HepG2 (cell line): ENCODE results near the gene MPC1. TPM values are rescaled to one million over a fixed set of nuclear protein-coding genes. Genes with fewer than 3 reads are reported as not detected.

Experiments
- ARID5B ChIP-seq: IDR thresholded peaks from 2 replicates; pipeline ENCODE4 v1.4.0; 2020; ENCODE audit warnings: mild to moderate bottlenecking, missing genetic modification reagents
- EHMT2 ChIP-seq: fragments of 200-600 bp; sonication (generic); IDR thresholded peaks from 2 replicates; pipeline ENCODE4 v1.7.0; 2017; ENCODE audit warnings: antibody characterized with exemption, low read depth, low read length, borderline replicate concordance
- MAF1 ChIP-seq: sonication (generic); formaldehyde crosslinking; IDR thresholded peaks from 2 replicates; pipeline ENCODE4 v1.5.0; 2020; ENCODE audit warnings: missing genetic modification reagents, borderline replicate concordance
- MAZ ChIP-seq, 2 experiments: sonication (generic) in 1 of 2; formaldehyde crosslinking in 1 of 2; IDR thresholded peaks; 2 replicates each; pipeline versions ENCODE4 v1.5.0 to v1.6.1; 2012 to 2020; ENCODE audit warnings: low read depth in 2 of 2, mild to moderate bottlenecking in 2 of 2, borderline replicate concordance in 1 of 2, improper control_type of control experiment in 1 of 2, low read length in 1 of 2, missing genetic modification reagents in 1 of 2, moderate library complexity in 1 of 2
- MED1 ChIP-seq: sonication (generic); formaldehyde crosslinking; IDR thresholded peaks from 2 replicates; pipeline ENCODE4 v1.4.0; 2020; ENCODE audit warnings: missing genetic modification reagents
- NFKBIZ ChIP-seq: IDR thresholded peaks from 2 replicates; pipeline ENCODE4 v1.6.1; 2018; ENCODE audit warnings: missing genetic modification reagents, missing compliant biosample characterization
- NR1H2 ChIP-seq: sonication (generic); formaldehyde crosslinking; IDR thresholded peaks from 2 replicates; pipeline ENCODE4 v1.8.1; 2022; ENCODE audit warnings: low read depth, missing genetic modification reagents, borderline replicate concordance
- ONECUT2 ChIP-seq: sonication (generic); formaldehyde crosslinking; IDR thresholded peaks from 2 replicates; pipeline ENCODE4 v1.4.0; 2020; ENCODE audit warnings: missing genetic modification reagents
- SMAD3 ChIP-seq: sonication (generic); formaldehyde crosslinking; IDR thresholded peaks from 2 replicates; pipeline ENCODE4 v1.4.0; 2020; ENCODE audit warnings: missing genetic modification reagents
- TP53 ChIP-seq: sonication (generic); formaldehyde crosslinking; conservative IDR thresholded peaks from 2 replicates; pipeline ENCODE4 v1.4.0; 2020; ENCODE audit warnings: missing genetic modification reagents
- ZMYM4 ChIP-seq: sonication (generic); formaldehyde crosslinking; IDR thresholded peaks from 2 replicates; pipeline ENCODE4 v1.8.1; 2023; ENCODE audit warnings: mild to moderate bottlenecking, missing genetic modification reagents
- ZNF232 ChIP-seq: sonication (generic); formaldehyde crosslinking; IDR thresholded peaks from 2 replicates; pipeline ENCODE4 v1.4.0; 2020; ENCODE audit warnings: missing genetic modification reagents, borderline replicate concordance
- ZNF350 ChIP-seq: sonication (generic); formaldehyde crosslinking; IDR thresholded peaks from 2 replicates; pipeline ENCODE4 v1.4.0; 2020; ENCODE audit warnings: mild to moderate bottlenecking, low read depth, missing genetic modification reagents, borderline replicate concordance
- ZNF44 ChIP-seq: sonication (generic); formaldehyde crosslinking; IDR thresholded peaks from 2 replicates; pipeline ENCODE4 v1.5.1; 2020; ENCODE audit warnings: mild to moderate bottlenecking, missing genetic modification reagents
- ZNF724P ChIP-seq: sonication (generic); formaldehyde crosslinking; IDR thresholded peaks from 2 replicates; pipeline ENCODE4 v1.8.0; 2022; ENCODE audit warnings: missing genetic modification reagents, borderline replicate concordance
- polyA plus RNA-seq, 8 experiments: library from polyadenylated mRNA; depleted of rRNA in 3 of 8; stranded (reverse) in 7 of 8; unstranded in 1 of 8; fragments of >200 nt; fragmentation: Illumina TruSeq in 4 of 8; extraction: Trizol in 4 of 8; gene quantifications; 2 replicates each; pipeline versions ENCODE4 v1.2.1 to v1.2.3, GENCODE V29; 2011 to 2016; ENCODE audit warnings: low read depth in 4 of 8, missing spikeins in 1 of 8, mixed read lengths in 1 of 8; ENCODE audit not compliant: insufficient read depth in 1 of 8
- total RNA-seq, 5 experiments: library from RNA; depleted of rRNA; stranded (reverse); fragments of >200 nt; fragmentation: Illumina TruSeq; extraction: Trizol; gene quantifications; 2 replicates each; pipeline ENCODE4 v1.2.3, GENCODE V29; 2016; ENCODE audit warnings: low read depth in 1 of 5
- TF ChIP-seq, protein P1 (sequence below): sonication (generic); formaldehyde crosslinking; IDR thresholded peaks from 2 replicates; pipeline ENCODE4 v1.5.1; 2020; ENCODE audit warnings: mild to moderate bottlenecking, missing genetic modification reagents
- TF ChIP-seq, protein P2 (sequence below): sonication (generic); formaldehyde crosslinking; IDR thresholded peaks from 2 replicates; pipeline ENCODE4 v1.8.0; 2022; ENCODE audit warnings: mild to moderate bottlenecking, missing genetic modification reagents; ENCODE audit not compliant: insufficient replicate concordance

MPC1 gene
- total and polyA plus RNA-seq, 2 of the 13 experiments (the other 11 are each of a cell fraction or from before 2014, with no cell fraction given) = 189 to 214 TPM

DNA sequence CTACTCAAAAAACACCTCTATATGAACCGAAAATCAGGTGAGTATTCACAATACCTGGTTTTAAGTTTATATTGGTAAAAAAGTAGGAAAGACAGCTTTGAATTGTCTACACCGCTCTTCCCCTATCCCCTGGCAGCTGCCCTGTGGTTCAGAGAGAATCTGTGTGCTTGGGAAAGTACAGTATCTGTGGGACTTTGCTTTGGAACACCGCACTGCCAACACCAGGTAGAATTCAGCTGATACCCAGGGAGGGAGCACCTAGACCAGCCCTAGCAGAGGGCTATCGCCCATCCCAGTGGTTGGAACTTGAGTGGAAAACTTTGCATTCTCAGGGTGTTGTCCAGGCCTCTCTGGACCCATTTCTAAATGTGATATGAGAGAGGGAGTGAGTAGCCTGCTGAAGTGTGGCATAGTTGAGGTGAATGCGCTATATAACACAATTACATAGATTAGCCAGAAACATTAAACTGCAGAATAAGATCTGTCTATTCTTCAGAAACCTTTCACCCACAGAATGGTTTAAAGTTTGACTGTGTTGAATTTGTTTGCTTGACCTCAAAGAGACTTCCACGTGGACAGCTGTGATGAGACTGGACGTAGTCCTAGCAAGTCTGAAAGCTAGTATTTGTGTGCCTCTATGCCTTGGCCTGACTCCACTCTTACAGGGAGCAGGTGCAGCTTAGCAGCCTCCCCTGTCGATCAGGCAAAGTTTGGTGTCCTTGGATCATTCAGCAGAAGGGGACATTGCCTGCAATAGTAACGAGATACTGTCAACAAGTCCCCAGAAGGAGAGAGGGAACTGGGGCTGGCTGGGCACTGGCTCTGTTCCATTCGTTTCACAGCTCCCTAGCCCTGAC, 11.5 kb upstream of the MPC1 start (continued):
- TF ChIP-seq EHMT2 (no peak), ZNF44 (CRISPR knock-in tag) (no peak), ARID5B (CRISPR knock-in tag) (peak; percentile 88), ONECUT2 (CRISPR knock-in tag) (0 out of 2 replicates have a peak, but pooled peaks have one; percentile 19), ZNF232 (CRISPR knock-in tag) (peak; percentile 85; the same call in 1 of the 2 replicates), SMAD3 (CRISPR knock-in tag) (0 out of 2 replicates have a peak, but pooled peaks have one; percentile 66), MAZ (IDR thresholded peaks at IDR 0.05; ENCODE audit: borderline replicate concordance, low read depth, low read length) (no peak; the same call in 1 of the 2 replicates), MAZ (CRISPR knock-in tag; IDR thresholded peaks at IDR 0.05; ENCODE audit: low read depth) (0 out of 2 replicates have a peak, but pooled peaks have one; percentile 26), ZMYM4 (CRISPR knock-in tag) (peak; percentile 86), ZNF724P (CRISPR knock-in tag) (no peak), MAF1 (CRISPR knock-in tag) (0 out of 2 replicates have a peak, but pooled peaks have one; percentile 38), MED1 (CRISPR knock-in tag) (peak; percentile 93), TP53 (0 out of 2 replicates have a peak, but pooled peaks have one; percentile 56), NR1H2 (CRISPR knock-in tag) (no peak), NFKBIZ (CRISPR knock-in tag) (no peak), ZNF350 (CRISPR knock-in tag) (peak; percentile 66; the same call in 1 of the 2 replicates)
- TF ChIP-seq, protein P1, sequence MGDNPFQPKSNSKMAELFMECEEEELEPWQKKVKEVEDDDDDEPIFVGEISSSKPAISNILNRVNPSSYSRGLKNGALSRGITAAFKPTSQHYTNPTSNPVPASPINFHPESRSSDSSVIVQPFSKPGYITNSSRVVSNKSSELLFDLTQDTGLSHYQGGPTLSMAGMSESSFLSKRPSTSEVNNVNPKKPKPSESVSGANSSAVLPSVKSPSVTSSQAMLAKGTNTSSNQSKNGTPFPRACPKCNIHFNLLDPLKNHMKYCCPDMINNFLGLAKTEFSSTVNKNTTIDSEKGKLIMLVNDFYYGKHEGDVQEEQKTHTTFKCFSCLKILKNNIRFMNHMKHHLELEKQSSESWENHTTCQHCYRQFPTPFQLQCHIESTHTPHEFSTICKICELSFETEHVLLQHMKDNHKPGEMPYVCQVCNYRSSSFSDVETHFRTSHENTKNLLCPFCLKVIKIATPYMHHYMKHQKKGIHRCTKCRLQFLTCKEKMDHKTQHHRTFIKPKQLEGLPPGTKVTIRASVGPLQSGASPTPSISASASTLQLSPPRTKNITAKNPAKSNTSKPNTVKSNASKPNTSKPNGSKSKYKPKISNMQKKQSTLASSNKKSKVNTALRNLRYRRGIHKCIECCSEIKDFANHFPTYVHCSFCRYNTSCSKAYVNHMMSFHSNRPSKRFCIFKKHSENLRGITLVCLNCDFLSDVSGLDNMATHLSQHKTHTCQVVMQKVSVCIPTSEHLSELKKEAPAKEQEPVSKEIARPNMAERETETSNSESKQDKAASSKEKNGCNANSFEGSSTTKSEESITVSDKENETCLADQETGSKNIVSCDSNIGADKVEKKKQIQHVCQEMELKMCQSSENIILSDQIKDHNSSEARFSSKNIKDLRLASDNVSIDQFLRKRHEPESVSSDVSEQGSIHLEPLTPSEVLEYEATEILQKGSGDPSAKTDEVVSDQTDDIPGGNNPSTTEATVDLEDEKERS (CRISPR knock-in tag) = peak; percentile 81; the same call in 1 of the 2 replicates
- TF ChIP-seq, protein P2, sequence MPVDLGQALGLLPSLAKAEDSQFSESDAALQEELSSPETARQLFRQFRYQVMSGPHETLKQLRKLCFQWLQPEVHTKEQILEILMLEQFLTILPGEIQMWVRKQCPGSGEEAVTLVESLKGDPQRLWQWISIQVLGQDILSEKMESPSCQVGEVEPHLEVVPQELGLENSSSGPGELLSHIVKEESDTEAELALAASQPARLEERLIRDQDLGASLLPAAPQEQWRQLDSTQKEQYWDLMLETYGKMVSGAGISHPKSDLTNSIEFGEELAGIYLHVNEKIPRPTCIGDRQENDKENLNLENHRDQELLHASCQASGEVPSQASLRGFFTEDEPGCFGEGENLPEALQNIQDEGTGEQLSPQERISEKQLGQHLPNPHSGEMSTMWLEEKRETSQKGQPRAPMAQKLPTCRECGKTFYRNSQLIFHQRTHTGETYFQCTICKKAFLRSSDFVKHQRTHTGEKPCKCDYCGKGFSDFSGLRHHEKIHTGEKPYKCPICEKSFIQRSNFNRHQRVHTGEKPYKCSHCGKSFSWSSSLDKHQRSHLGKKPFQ (CRISPR knock-in tag) = no peak
